K562 (cell line): Measurements from ENCODE around the gene VWA7.

Experiments used
- BCLAF1 ChIP-seq, 2 experiments: fragments of 450-650 bp in 1 of 2; IDR thresholded peaks; 2 replicates each; pipeline ENCODE4 v1.6.1; 2011 to 2017; ENCODE audit warnings: low read depth in 2 of 2, antibody characterized with exemption in 1 of 2, borderline replicate concordance in 1 of 2, low read length in 1 of 2, mild to moderate bottlenecking in 1 of 2, mixed read lengths in 1 of 2; ENCODE audit not compliant: control insufficient read depth in 1 of 2
- EGR1 ChIP-seq: fragments of 450-650 bp; conservative IDR thresholded peaks from 2 replicates; pipeline ENCODE4 v1.6.1; 2017; ENCODE audit warnings: mild to moderate bottlenecking
- GATA2 ChIP-seq: sonication (generic); formaldehyde crosslinking; IDR thresholded peaks from 2 replicates; pipeline ENCODE4 v1.4.0; 2020; ENCODE audit warnings: mild to moderate bottlenecking, missing genetic modification reagents
- HNRNPL ChIP-seq: fragments of 200-400 bp; formaldehyde crosslinking; IDR thresholded peaks from 2 replicates; pipeline ENCODE4 v1.6.1; 2017; ENCODE audit warnings: low read depth, mild to moderate bottlenecking, low read length
- MAFK ChIP-seq: IDR thresholded peaks from 2 replicates; pipeline ENCODE4 v1.6.1; 2011; ENCODE audit warnings: low read length, improper control_type of control experiment
- MNT ChIP-seq, 2 experiments: fragments of 450-650 bp; conservative IDR thresholded peaks; 2 replicates each; pipeline ENCODE4 v1.6.1; 2017; ENCODE audit warnings: mild to moderate bottlenecking in 2 of 2, moderate library complexity in 2 of 2
- PREB ChIP-seq: sonication (generic); formaldehyde crosslinking; IDR thresholded peaks from 2 replicates; pipeline ENCODE4 v1.8.1; 2023; ENCODE audit warnings: mild to moderate bottlenecking, missing genetic modification reagents
- ZNF3 ChIP-seq: fragments of 250-450 bp; sonication (Bioruptor Pico); IDR thresholded peaks from 2 replicates; pipeline ENCODE4 v1.5.0; 2021; ENCODE audit warnings: mild to moderate bottlenecking, moderate library complexity
- ZNF316 ChIP-seq: fragments of 450-650 bp; IDR thresholded peaks from 2 replicates; pipeline ENCODE4 v1.6.1; 2016

GRCh38 chr6:31768363-31769257 lies 8.5 kb downstream of the VWA7 start:
- TF ChIP-seq BCLAF1 (IDR thresholded peaks at IDR 0.05; ENCODE audit: borderline replicate concordance in 1 of 2, control insufficient read depth in 1 of 2, low read depth in 2 of 2, low read length in 1 of 2) (no peak), PREB (no peak), MNT (conservative IDR thresholded peaks at IDR 0.05) (no peak), ZNF316 (no peak), HNRNPL (no peak), GATA2 (CRISPR knock-in tag) (no peak), ZNF3 (no peak), MAFK (no peak), EGR1 (no peak)
